ENCODE results near the gene FHIT.

FHIT gene

GRCh38 chr3:59758672-59759071, 1492.6 kb downstream of the FHIT start:
- H3K4me3 ChIP-seq (ENCODE audit: low read depth, low read length), result no peak overlapping the region
- no peak overlapping the region for H3K9ac ChIP-seq (ENCODE audit: low read length)
- H3K4me1 ChIP-seq (ENCODE audit: control insufficient read depth, insufficient read depth, low read length), result peaks cover 15% of the 10 kb centered on the region
- no peaks in the 10 kb centered on the region for H3K9me3 ChIP-seq (ENCODE audit: control insufficient read depth, insufficient read depth, low read depth, low read length)
- no peaks in the 10 kb centered on the region for H3K27me3 ChIP-seq (ENCODE audit: control insufficient read depth, insufficient read depth, low read length)
- H3K27ac ChIP-seq (ENCODE audit: low read depth, low read length), result no peak overlapping the region
- H3K36me3 ChIP-seq (ENCODE audit: control insufficient read depth, insufficient read depth, low read length), result no peaks in the 10 kb centered on the region

GRCh38 chr3:59756934-59757333, 1494.3 kb downstream of the FHIT start:
- no peak overlapping the region for H3K27ac ChIP-seq (ENCODE audit: low read depth, low read length)
- H3K36me3 ChIP-seq (ENCODE audit: control insufficient read depth, insufficient read depth, low read length), result no peaks in the 10 kb centered on the region
- H3K9me3 ChIP-seq (ENCODE audit: control insufficient read depth, insufficient read depth, low read depth, low read length), result no peaks in the 10 kb centered on the region
- H3K4me1 ChIP-seq (ENCODE audit: control insufficient read depth, insufficient read depth, low read length), result peaks cover 15% of the 10 kb centered on the region
- H3K4me3 ChIP-seq (ENCODE audit: low read depth, low read length), result no peak overlapping the region
- 0 out of 2 replicates have a peak, but pooled peaks cover 3% of the 10 kb centered on the region for H3K27me3 ChIP-seq (ENCODE audit: control insufficient read depth, insufficient read depth, low read length)
- H3K9ac ChIP-seq (ENCODE audit: low read length), result no peak overlapping the region

GRCh38 chr3:59754456-59755129, 1496.7 kb downstream of the FHIT start:
- H3K4me1 ChIP-seq (ENCODE audit: control insufficient read depth, insufficient read depth, low read length), result peaks cover 17% of the 10 kb centered on the region

GRCh38 chr3:59753808-59754450, 1497.3 kb downstream of the FHIT start:
- Histone ChIP-seq H3K9ac (ENCODE audit: low read length) (no peak overlapping the region), H3K4me3 (ENCODE audit: low read depth, low read length) (no peak overlapping the region), H3K4me1 (ENCODE audit: control insufficient read depth, insufficient read depth, low read length) (peaks cover 22% of the 10 kb centered on the region), H3K9me3 (ENCODE audit: control insufficient read depth, insufficient read depth, low read depth, low read length) (no peaks in the 10 kb centered on the region), H3K27ac (ENCODE audit: low read depth, low read length) (no peak overlapping the region), H3K27me3 (ENCODE audit: control insufficient read depth, insufficient read depth, low read length) (peaks cover 22% of the 10 kb centered on the region; the same call in 1 of the 2 replicates), H3K36me3 (ENCODE audit: control insufficient read depth, insufficient read depth, low read length) (no peaks in the 10 kb centered on the region)

More at GRCh38 chr3:59754456-59755129, 1496.7 kb downstream of the FHIT start:
- H3K4me3 ChIP-seq (ENCODE audit: low read depth, low read length), result no peak overlapping the region
- H3K9me3 ChIP-seq (ENCODE audit: control insufficient read depth, insufficient read depth, low read depth, low read length), result no peaks in the 10 kb centered on the region
- peaks cover 17% of the 10 kb centered on the region; the same call in 1 of the 2 replicates for H3K27me3 ChIP-seq (ENCODE audit: control insufficient read depth, insufficient read depth, low read length)
- no peak overlapping the region for H3K9ac ChIP-seq (ENCODE audit: low read length)
- H3K36me3 ChIP-seq (ENCODE audit: control insufficient read depth, insufficient read depth, low read length), result no peaks in the 10 kb centered on the region
- no peak overlapping the region for H3K27ac ChIP-seq (ENCODE audit: low read depth, low read length)

- peaks cover 17% of the 10 kb centered on the region for H3K4me1 ChIP-seq (ENCODE audit: control insufficient read depth, insufficient read depth, low read length)
- no peak overlapping the region for H3K9ac ChIP-seq (ENCODE audit: low read length)
- no peaks in the 10 kb centered on the region for H3K36me3 ChIP-seq (ENCODE audit: control insufficient read depth, insufficient read depth, low read length)
- peaks cover 22% of the 10 kb centered on the region; the same call in 1 of the 2 replicates for H3K27me3 ChIP-seq (ENCODE audit: control insufficient read depth, insufficient read depth, low read length)
- H3K4me3 ChIP-seq (ENCODE audit: low read depth, low read length), result no peak overlapping the region
- H3K27ac ChIP-seq (ENCODE audit: low read depth, low read length), result no peak overlapping the region
- no peaks in the 10 kb centered on the region for H3K9me3 ChIP-seq (ENCODE audit: control insufficient read depth, insufficient read depth, low read depth, low read length)
Observed at GRCh38 chr3:59752925-59753324, 1498.3 kb downstream of the FHIT start.

- H3K9me3 ChIP-seq (ENCODE audit: control insufficient read depth, insufficient read depth, low read depth, low read length), result 0 out of 2 replicates have a peak, but pooled peaks cover 4% of the 10 kb centered on the region
- no peak overlapping the region for H3K4me3 ChIP-seq (ENCODE audit: low read depth, low read length)
- H3K36me3 ChIP-seq (ENCODE audit: control insufficient read depth, insufficient read depth, low read length), result no peaks in the 10 kb centered on the region
- peaks cover 22% of the 10 kb centered on the region; the same call in 1 of the 2 replicates for H3K27me3 ChIP-seq (ENCODE audit: control insufficient read depth, insufficient read depth, low read length)
- H3K27ac ChIP-seq (ENCODE audit: low read depth, low read length), result no peak overlapping the region
- peaks cover 16% of the 10 kb centered on the region for H3K4me1 ChIP-seq (ENCODE audit: control insufficient read depth, insufficient read depth, low read length)
- no peak overlapping the region for H3K9ac ChIP-seq (ENCODE audit: low read length)
Observed at GRCh38 chr3:59751606-59752005, 1499.6 kb downstream of the FHIT start.

GRCh38 chr3:59750391-59750790, 1500.9 kb downstream of the FHIT start:
- Histone ChIP-seq H3K27ac (ENCODE audit: low read depth, low read length) (no peak overlapping the region), H3K9ac (ENCODE audit: low read length) (no peak overlapping the region), H3K9me3 (ENCODE audit: control insufficient read depth, insufficient read depth, low read depth, low read length) (0 out of 2 replicates have a peak, but pooled peaks cover 8% of the 10 kb centered on the region), H3K4me1 (ENCODE audit: control insufficient read depth, insufficient read depth, low read length) (peaks cover 16% of the 10 kb centered on the region), H3K36me3 (ENCODE audit: control insufficient read depth, insufficient read depth, low read length) (no peaks in the 10 kb centered on the region), H3K4me3 (ENCODE audit: low read depth, low read length) (no peak overlapping the region), H3K27me3 (ENCODE audit: control insufficient read depth, insufficient read depth, low read length) (peaks cover 22% of the 10 kb centered on the region; the same call in 1 of the 2 replicates)

- H3K36me3 ChIP-seq (ENCODE audit: control insufficient read depth, insufficient read depth, low read length), result no peaks in the 10 kb centered on the region
Observed at GRCh38 chr3:59749291-59749690, 1502.0 kb downstream of the FHIT start.

GRCh38 chr3:59746585-59746984, 1504.7 kb downstream of the FHIT start:
- Histone ChIP-seq H3K9ac (ENCODE audit: low read length) (no peak overlapping the region), H3K9me3 (ENCODE audit: control insufficient read depth, insufficient read depth, low read depth, low read length) (peaks cover 8% of the 10 kb centered on the region; the same call in 1 of the 2 replicates), H3K27me3 (ENCODE audit: control insufficient read depth, insufficient read depth, low read length) (peaks cover 16% of the 10 kb centered on the region; the same call in 1 of the 2 replicates), H3K4me1 (ENCODE audit: control insufficient read depth, insufficient read depth, low read length) (peaks cover 14% of the 10 kb centered on the region), H3K27ac (ENCODE audit: low read depth, low read length) (no peak overlapping the region), H3K36me3 (ENCODE audit: control insufficient read depth, insufficient read depth, low read length) (no peaks in the 10 kb centered on the region), H3K4me3 (ENCODE audit: low read depth, low read length) (no peak overlapping the region)

More at GRCh38 chr3:59749291-59749690, 1502.0 kb downstream of the FHIT start:
- Histone ChIP-seq H3K27me3 (ENCODE audit: control insufficient read depth, insufficient read depth, low read length) (peaks cover 22% of the 10 kb centered on the region; the same call in 1 of the 2 replicates), H3K4me1 (ENCODE audit: control insufficient read depth, insufficient read depth, low read length) (peaks cover 16% of the 10 kb centered on the region), H3K27ac (ENCODE audit: low read depth, low read length) (no peak overlapping the region), H3K9me3 (ENCODE audit: control insufficient read depth, insufficient read depth, low read depth, low read length) (0 out of 2 replicates have a peak, but pooled peaks cover 8% of the 10 kb centered on the region), H3K4me3 (ENCODE audit: low read depth, low read length) (no peak overlapping the region), H3K9ac (ENCODE audit: low read length) (no peak overlapping the region)

- H3K9me3 ChIP-seq (ENCODE audit: control insufficient read depth, insufficient read depth, low read depth, low read length), result no peaks in the 10 kb centered on the region
- H3K4me3 ChIP-seq (ENCODE audit: low read depth, low read length), result no peak overlapping the region
- no peaks in the 10 kb centered on the region for H3K4me1 ChIP-seq (ENCODE audit: control insufficient read depth, insufficient read depth, low read length)
- no peak overlapping the region for H3K27ac ChIP-seq (ENCODE audit: low read depth, low read length)
- H3K9ac ChIP-seq (ENCODE audit: low read length), result no peak overlapping the region
- H3K36me3 ChIP-seq (ENCODE audit: control insufficient read depth, insufficient read depth, low read length), result no peaks in the 10 kb centered on the region
- H3K27me3 ChIP-seq (ENCODE audit: control insufficient read depth, insufficient read depth, low read length), result no peaks in the 10 kb centered on the region
Observed at GRCh38 chr3:59737241-59737640, 1514.0 kb downstream of the FHIT start.

GRCh38 chr3:59734061-59734460, 1517.2 kb downstream of the FHIT start:
- H3K27me3 ChIP-seq (ENCODE audit: control insufficient read depth, insufficient read depth, low read length), result no peaks in the 10 kb centered on the region
- no peak overlapping the region for H3K27ac ChIP-seq (ENCODE audit: low read depth, low read length)
- H3K9ac ChIP-seq (ENCODE audit: low read length), result no peak overlapping the region
- no peaks in the 10 kb centered on the region for H3K36me3 ChIP-seq (ENCODE audit: control insufficient read depth, insufficient read depth, low read length)
- no peak overlapping the region for H3K4me3 ChIP-seq (ENCODE audit: low read depth, low read length)
- no peaks in the 10 kb centered on the region for H3K9me3 ChIP-seq (ENCODE audit: control insufficient read depth, insufficient read depth, low read depth, low read length)
- H3K4me1 ChIP-seq (ENCODE audit: control insufficient read depth, insufficient read depth, low read length), result no peaks in the 10 kb centered on the region
